ENCODE measurements around the gene TNFRSF4. TPM values are rescaled to one million over a fixed set of nuclear protein-coding genes. Genes with fewer than 3 reads are reported as not detected.
"Not testable (repeated sequence)": the region's sequence is repeated elsewhere in the genome, so short reads cannot be mapped to it uniquely, and the experiment has no call there.

The TNFRSF4 gene
- total and polyA plus RNA-seq, 4 donors: 0.08 to 0.35 (median 0.15) TPM; not detected in 1

DNA sequence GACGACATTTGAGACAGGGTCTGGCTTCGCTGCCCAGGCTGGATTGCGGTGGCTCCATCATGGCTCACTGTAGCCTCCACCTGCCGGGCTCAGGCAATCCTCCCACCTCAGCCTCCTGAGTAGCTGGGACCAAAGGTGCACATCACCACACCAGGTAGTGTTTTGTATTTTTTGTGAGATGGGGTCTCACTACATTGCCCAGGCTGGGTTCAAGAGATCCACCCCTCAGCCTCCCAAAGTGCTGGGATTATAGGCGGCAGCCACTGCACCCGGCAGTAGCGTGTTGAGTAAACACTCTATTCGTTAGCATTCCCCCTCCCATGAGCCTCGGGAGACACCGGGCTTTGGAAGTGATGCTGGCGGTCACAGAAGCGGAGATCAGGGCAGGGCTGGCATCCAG lies 39.4 kb upstream of the TNFRSF4 start:
- Histone ChIP-seq H3K27ac (ENCODE audit: low read depth in 1 of 2, low read length in 2 of 2) (no peak overlapping the region), H3K4me3 (ENCODE audit: low read depth in 1 of 3, low read length in 3 of 3) (no peak overlapping the region), H3K4me1 (ENCODE audit: control insufficient read depth in 4 of 4, insufficient read depth in 4 of 4, low read length in 3 of 4) (no peaks in the 10 kb centered on the region), H3K9me3 (ENCODE audit: control insufficient read depth in 4 of 4, low read length in 3 of 4) (no peaks in the 10 kb centered on the region), H3K27me3 (ENCODE audit: control insufficient read depth in 4 of 4, insufficient read depth in 4 of 4, low read length in 3 of 4) (no peaks in the 10 kb centered on the region), H3K9ac (ENCODE audit: low read depth in 1 of 2, low read length in 2 of 2) (no peak overlapping the region), H3K36me3 (ENCODE audit: control insufficient read depth in 4 of 4, insufficient read depth in 3 of 4, low read depth in 1 of 4, low read length in 3 of 4) (peaks cover 13 to 25% (median 15%) of the 10 kb centered on the region in 4 donors)
- no peak for DNase-seq (ENCODE audit: low spot score)
- no peak for TF ChIP-seq HNF4A (conservative IDR thresholded peaks at IDR 0.05)
- no peak for TF ChIP-seq NR2F2 (IDR thresholded peaks at IDR 0.05)
- 82% methylated on average over 12 of the region's 12 CpGs for WGBS

DNA sequence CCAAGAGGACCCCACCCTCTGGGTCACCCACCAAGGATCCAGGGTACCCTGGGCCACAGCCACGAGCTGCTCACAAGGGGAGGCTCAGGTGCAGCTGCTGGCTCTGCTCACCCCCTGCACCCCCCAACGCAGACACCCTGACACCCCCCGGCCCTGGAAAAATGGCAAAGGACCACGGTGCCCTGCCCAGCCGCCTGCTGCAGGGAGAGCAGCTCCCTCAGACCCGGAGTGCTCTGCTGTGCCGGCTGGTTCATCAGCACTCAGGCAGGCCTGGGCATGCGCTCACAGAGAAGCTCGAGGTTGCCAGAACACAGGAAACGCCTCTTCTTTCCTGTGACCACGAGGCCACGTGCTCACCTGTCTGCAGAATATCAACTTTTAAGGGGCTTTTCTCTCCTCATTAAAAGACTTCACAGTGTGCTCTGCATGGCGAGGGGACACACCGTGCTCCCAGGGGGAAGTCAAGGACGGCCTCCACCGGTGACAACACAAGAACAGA lies 36.9 kb upstream of the TNFRSF4 start:
- Histone ChIP-seq H3K27ac (ENCODE audit: low read depth in 1 of 2, low read length in 2 of 2) (no peak overlapping the region), H3K4me1 (ENCODE audit: control insufficient read depth in 4 of 4, insufficient read depth in 4 of 4, low read length in 3 of 4) (peaks cover 0 to 9% (median 3%) of the 10 kb centered on the region in 4 donors), H3K9ac (ENCODE audit: low read depth in 1 of 2, low read length in 2 of 2) (no peak overlapping the region), H3K27me3 (ENCODE audit: control insufficient read depth in 4 of 4, insufficient read depth in 4 of 4, low read length in 3 of 4) (no peaks in the 10 kb centered on the region), H3K4me3 (ENCODE audit: low read depth in 1 of 3, low read length in 3 of 3) (no peak overlapping the region), H3K9me3 (ENCODE audit: control insufficient read depth in 4 of 4, low read length in 3 of 4) (no peaks in the 10 kb centered on the region), H3K36me3 (ENCODE audit: control insufficient read depth in 4 of 4, insufficient read depth in 3 of 4, low read depth in 1 of 4, low read length in 3 of 4) (peaks cover 7 to 19% (median 10%) of the 10 kb centered on the region in 4 donors)
- TF ChIP-seq FOXA1 (IDR thresholded peaks at IDR 0.05) (no peak), FOXA2 (IDR thresholded peaks at IDR 0.05) (no peak), SP1 (IDR thresholded peaks at IDR 0.05) (no peak), JUND (IDR thresholded peaks at IDR 0.05) (no peak), RXRA (IDR thresholded peaks at IDR 0.05) (no peak), RAD21 (IDR thresholded peaks at IDR 0.05) (no peak), EGR1 (IDR thresholded peaks at IDR 0.05; ENCODE audit: low read depth in 2 of 2) (no peak), GABPA (IDR thresholded peaks at IDR 0.05 in 1 of 2, conservative IDR thresholded peaks at IDR 0.05 in 1 of 2) (no peak), YY1 (IDR thresholded peaks at IDR 0.05) (no peak)
- TF ChIP-seq, protein P1, sequence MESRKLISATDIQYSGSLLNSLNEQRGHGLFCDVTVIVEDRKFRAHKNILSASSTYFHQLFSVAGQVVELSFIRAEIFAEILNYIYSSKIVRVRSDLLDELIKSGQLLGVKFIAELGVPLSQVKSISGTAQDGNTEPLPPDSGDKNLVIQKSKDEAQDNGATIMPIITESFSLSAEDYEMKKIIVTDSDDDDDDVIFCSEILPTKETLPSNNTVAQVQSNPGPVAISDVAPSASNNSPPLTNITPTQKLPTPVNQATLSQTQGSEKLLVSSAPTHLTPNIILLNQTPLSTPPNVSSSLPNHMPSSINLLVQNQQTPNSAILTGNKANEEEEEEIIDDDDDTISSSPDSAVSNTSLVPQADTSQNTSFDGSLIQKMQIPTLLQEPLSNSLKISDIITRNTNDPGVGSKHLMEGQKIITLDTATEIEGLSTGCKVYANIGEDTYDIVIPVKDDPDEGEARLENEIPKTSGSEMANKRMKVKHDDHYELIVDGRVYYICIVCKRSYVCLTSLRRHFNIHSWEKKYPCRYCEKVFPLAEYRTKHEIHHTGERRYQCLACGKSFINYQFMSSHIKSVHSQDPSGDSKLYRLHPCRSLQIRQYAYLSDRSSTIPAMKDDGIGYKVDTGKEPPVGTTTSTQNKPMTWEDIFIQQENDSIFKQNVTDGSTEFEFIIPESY (IDR thresholded peaks at IDR 0.05): no peak
- TF ChIP-seq, protein P2, sequence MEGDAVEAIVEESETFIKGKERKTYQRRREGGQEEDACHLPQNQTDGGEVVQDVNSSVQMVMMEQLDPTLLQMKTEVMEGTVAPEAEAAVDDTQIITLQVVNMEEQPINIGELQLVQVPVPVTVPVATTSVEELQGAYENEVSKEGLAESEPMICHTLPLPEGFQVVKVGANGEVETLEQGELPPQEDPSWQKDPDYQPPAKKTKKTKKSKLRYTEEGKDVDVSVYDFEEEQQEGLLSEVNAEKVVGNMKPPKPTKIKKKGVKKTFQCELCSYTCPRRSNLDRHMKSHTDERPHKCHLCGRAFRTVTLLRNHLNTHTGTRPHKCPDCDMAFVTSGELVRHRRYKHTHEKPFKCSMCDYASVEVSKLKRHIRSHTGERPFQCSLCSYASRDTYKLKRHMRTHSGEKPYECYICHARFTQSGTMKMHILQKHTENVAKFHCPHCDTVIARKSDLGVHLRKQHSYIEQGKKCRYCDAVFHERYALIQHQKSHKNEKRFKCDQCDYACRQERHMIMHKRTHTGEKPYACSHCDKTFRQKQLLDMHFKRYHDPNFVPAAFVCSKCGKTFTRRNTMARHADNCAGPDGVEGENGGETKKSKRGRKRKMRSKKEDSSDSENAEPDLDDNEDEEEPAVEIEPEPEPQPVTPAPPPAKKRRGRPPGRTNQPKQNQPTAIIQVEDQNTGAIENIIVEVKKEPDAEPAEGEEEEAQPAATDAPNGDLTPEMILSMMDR (IDR thresholded peaks at IDR 0.05; ENCODE audit: low read depth, low read length, missing input control): no peak
- TF ChIP-seq, protein P3, sequence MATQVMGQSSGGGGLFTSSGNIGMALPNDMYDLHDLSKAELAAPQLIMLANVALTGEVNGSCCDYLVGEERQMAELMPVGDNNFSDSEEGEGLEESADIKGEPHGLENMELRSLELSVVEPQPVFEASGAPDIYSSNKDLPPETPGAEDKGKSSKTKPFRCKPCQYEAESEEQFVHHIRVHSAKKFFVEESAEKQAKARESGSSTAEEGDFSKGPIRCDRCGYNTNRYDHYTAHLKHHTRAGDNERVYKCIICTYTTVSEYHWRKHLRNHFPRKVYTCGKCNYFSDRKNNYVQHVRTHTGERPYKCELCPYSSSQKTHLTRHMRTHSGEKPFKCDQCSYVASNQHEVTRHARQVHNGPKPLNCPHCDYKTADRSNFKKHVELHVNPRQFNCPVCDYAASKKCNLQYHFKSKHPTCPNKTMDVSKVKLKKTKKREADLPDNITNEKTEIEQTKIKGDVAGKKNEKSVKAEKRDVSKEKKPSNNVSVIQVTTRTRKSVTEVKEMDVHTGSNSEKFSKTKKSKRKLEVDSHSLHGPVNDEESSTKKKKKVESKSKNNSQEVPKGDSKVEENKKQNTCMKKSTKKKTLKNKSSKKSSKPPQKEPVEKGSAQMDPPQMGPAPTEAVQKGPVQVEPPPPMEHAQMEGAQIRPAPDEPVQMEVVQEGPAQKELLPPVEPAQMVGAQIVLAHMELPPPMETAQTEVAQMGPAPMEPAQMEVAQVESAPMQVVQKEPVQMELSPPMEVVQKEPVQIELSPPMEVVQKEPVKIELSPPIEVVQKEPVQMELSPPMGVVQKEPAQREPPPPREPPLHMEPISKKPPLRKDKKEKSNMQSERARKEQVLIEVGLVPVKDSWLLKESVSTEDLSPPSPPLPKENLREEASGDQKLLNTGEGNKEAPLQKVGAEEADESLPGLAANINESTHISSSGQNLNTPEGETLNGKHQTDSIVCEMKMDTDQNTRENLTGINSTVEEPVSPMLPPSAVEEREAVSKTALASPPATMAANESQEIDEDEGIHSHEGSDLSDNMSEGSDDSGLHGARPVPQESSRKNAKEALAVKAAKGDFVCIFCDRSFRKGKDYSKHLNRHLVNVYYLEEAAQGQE (IDR thresholded peaks at IDR 0.05): no peak
- TF ChIP-seq, protein P4, sequence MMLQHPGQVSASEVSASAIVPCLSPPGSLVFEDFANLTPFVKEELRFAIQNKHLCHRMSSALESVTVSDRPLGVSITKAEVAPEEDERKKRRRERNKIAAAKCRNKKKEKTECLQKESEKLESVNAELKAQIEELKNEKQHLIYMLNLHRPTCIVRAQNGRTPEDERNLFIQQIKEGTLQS (IDR thresholded peaks at IDR 0.05): no peak
- TF ChIP-seq, protein P5, sequence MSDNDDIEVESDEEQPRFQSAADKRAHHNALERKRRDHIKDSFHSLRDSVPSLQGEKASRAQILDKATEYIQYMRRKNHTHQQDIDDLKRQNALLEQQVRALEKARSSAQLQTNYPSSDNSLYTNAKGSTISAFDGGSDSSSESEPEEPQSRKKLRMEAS (IDR thresholded peaks at IDR 0.05): no peak
- no peak for DNase-seq (ENCODE audit: low spot score)
- 80% methylated on average over 16 of the region's 16 CpGs for WGBS

DNA sequence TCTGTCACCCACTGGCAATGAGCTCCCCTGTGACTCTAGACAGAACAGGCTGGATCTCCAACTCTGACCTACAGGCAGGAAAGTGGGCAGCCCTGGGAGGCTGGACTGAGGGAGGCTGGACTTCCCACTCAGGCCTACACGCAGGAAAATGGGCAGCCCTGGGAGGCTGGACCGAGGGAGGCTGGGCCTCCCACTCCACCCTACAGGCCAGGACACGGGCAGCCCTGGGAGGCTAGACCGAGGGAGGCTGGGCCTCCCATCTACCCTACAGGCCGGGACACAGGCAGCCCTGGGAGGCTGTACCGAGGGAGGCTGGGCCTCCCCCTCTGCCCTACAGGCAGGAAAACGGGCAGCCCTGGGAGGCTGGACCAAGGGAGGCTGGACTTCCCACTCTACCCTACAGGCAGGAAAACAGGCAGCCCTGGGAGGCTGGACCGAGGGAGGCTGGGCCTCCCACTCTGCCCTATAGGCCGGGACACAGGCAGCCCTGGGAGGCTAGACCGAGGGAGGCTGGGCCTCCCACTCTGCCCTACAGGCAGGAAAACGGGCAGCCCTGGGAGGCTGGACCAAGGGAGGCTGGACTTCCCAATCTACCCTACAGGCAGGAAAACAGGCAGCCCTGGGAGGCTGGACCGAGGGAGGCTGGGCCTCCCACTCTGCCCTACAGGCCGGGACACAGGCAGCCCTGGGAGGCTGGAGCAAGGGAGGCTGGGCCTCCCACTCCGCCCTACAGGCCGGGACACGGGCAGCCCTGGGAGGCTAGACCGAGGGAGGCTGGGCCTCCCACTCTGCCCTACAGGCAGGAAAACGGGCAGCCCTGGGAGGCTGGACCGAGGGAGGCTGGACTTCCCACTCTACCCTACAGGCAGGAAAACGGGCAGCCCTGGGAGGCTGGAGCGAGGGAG lies 34.3 kb upstream of the TNFRSF4 start:
- not testable (repeated sequence) for DNase-seq (ENCODE audit: low spot score); H3K9me3 ChIP-seq (ENCODE audit: control insufficient read depth in 4 of 4, low read length in 3 of 4); H3K36me3 ChIP-seq (ENCODE audit: control insufficient read depth in 4 of 4, insufficient read depth in 3 of 4, low read depth in 1 of 4, low read length in 3 of 4); H3K4me3 ChIP-seq (ENCODE audit: low read depth in 1 of 3, low read length in 3 of 3); H3K9ac ChIP-seq (ENCODE audit: low read depth in 1 of 2, low read length in 2 of 2); H3K4me1 ChIP-seq (ENCODE audit: control insufficient read depth in 4 of 4, insufficient read depth in 4 of 4, low read length in 3 of 4); H3K27ac ChIP-seq (ENCODE audit: low read depth in 1 of 2, low read length in 2 of 2); H3K27me3 ChIP-seq (ENCODE audit: control insufficient read depth in 4 of 4, insufficient read depth in 4 of 4, low read length in 3 of 4)
- WGBS: 93% methylated on average over 21 of the region's 21 CpGs
